PC-3 (cell line): Measurements from ENCODE around the gene MAMLD1. TPM values are rescaled to one million over a fixed set of nuclear protein-coding genes. Genes with fewer than 3 reads are reported as not detected.
A peak's percentile ranks its signal among the peaks of the same experiment; 100 is the strongest.

Experiments used
- ATAC-seq: fragments of 200-7000 bp; cut with Tn5 transposase; 2 replicates; pipeline ENCODE4 v1.9.1; 2020; ENCODE audit warnings: mild to moderate bottlenecking, moderate library complexity
- BruUV-seq: library from RNA; stranded (reverse); fragments of 400-500 nt; replicated peaks from 2 replicates; lab custom pipeline; 2021; lab: Mats Ljungman, UMichigan
- CTCF ChIA-PET: fragments of 300-600 bp; sonication (Branson Sonifier 250); formaldehyde crosslinking; loops from one replicate; lab custom pipeline; 2022; ENCODE audit warnings: antibody characterized with exemption; lab: Charles Lee
- POLR2A ChIA-PET: fragments of 300-600 bp; sonication (Branson Sonifier 250); formaldehyde crosslinking; loops from one replicate; lab custom pipeline; 2022; ENCODE audit warnings: antibody characterized with exemption; ENCODE audit not compliant: unreplicated experiment; lab: Charles Lee
- DNase-seq: peaks from one replicate; pipeline ENCODE4 v3.0.0-alpha.2; 2015
- H2AFZ ChIP-seq: fragments of 300-600 bp; sonication (generic); 2 replicates; pipeline ENCODE4 v1.6.0; 2016; ENCODE audit warnings: antibody characterized with exemption, low read length
- H3F3A ChIP-seq: fragments of 300-600 bp; sonication (generic); one replicate; pipeline ENCODE4 v1.6.0; 2017; ENCODE audit warnings: antibody characterized with exemption, low read length, control low read depth, mild to moderate bottlenecking; ENCODE audit not compliant: unreplicated experiment
- H3K27ac ChIP-seq: fragments of 300-600 bp; sonication (generic); 2 replicates; pipeline ENCODE4 v1.5.1; 2016; ENCODE audit warnings: mild to moderate bottlenecking, low read length
- H3K27me3 ChIP-seq: fragments of 300-600 bp; sonication (generic); 2 replicates; pipeline ENCODE4 v1.6.1; 2016; ENCODE audit warnings: low read length, mixed read lengths
- H3K36me3 ChIP-seq: fragments of 300-600 bp; sonication (generic); 2 replicates; pipeline ENCODE4 v1.6.1; 2016; ENCODE audit warnings: low read depth, mixed run types, low read length, mixed read lengths
- H3K4me1 ChIP-seq: fragments of 300-600 bp; sonication (generic); 2 replicates; pipeline ENCODE4 v1.5.1; 2016; ENCODE audit warnings: low read length; ENCODE audit not compliant: insufficient read depth
- H3K4me2 ChIP-seq: fragments of 300-600 bp; sonication (generic); 2 replicates; pipeline ENCODE4 v1.6.0; 2016; ENCODE audit warnings: low read length
- H3K4me3 ChIP-seq: fragments of 300-600 bp; sonication (generic); 2 replicates; pipeline ENCODE4 v1.5.1; 2016; ENCODE audit warnings: mild to moderate bottlenecking, low read length, mixed read lengths
- H3K79me2 ChIP-seq: fragments of 300-600 bp; sonication (generic); 2 replicates; pipeline ENCODE4 v1.6.1; 2017; ENCODE audit warnings: low read length, mixed read lengths
- H3K9ac ChIP-seq: fragments of 300-600 bp; sonication (generic); 2 replicates; pipeline ENCODE4 v1.6.0; 2016; ENCODE audit warnings: mild to moderate bottlenecking, low read length
- H3K9me2 ChIP-seq: fragments of 300-600 bp; sonication (generic); replicated peaks from 2 replicates; pipeline ENCODE4 v1.6.1; 2016; ENCODE audit warnings: mixed run types, low read length, mixed read lengths
- H3K9me3 ChIP-seq: fragments of 300-600 bp; sonication (generic); 2 replicates; pipeline ENCODE4 v1.6.1; 2016; ENCODE audit warnings: low read length, mixed read lengths
- H4K20me1 ChIP-seq: fragments of 300-600 bp; sonication (generic); 2 replicates; pipeline ENCODE4 v1.6.1; 2016; ENCODE audit warnings: low read length, mixed read lengths
- EZH2 ChIP-seq: fragments of 300-600 bp; sonication (generic); IDR thresholded peaks from one replicate; pipeline ENCODE4 v1.6.1; 2017; ENCODE audit warnings: antibody characterized with exemption, mild to moderate bottlenecking, low read length; ENCODE audit not compliant: unreplicated experiment
- EZH2phosphoT487 ChIP-seq: fragments of 300-600 bp; sonication (generic); IDR thresholded peaks from 2 replicates; pipeline ENCODE4 v1.6.1; 2018; ENCODE audit warnings: mild to moderate bottlenecking, antibody characterized with exemption, low read length, borderline replicate concordance
- intact Hi-C: fragments of 100-400 bp; cut with micrococcal nuclease; formaldehyde crosslinking; loops from 2 replicates; pipeline ENCODE4 v1.9.0; 2023
- total RNA-seq: library from RNA; depleted of rRNA; stranded (reverse); fragments of >200 nt; gene quantifications from 2 replicates; pipeline ENCODE4 v1.2.3, GENCODE V29; 2014
- TF ChIP-seq, protein P1 (sequence below): fragments of 300-600 bp; sonication (generic); conservative IDR thresholded peaks from 2 replicates; pipeline ENCODE4 v1.5.1; 2017; ENCODE audit warnings: antibody characterized with exemption, low read depth, mild to moderate bottlenecking, low read length

MAMLD1 gene
- total RNA-seq, 1 experiment from 2014 or later: 2.8 TPM

DNA sequence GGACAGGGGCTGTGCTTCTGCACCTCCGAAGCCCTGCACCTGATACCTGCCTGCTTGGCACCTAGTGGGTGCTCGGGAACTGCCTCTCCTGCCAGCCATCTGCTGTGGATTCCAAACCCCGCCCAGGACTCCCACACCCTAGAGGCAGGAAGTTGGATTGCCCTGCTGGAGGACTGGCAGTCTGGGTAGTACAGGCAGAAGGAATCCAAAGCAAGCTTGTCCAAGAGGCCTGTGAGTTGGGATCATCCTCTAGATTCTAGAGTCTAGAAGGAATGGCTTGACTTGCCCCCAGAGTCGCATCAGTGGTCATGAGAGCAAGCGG is 140.7 kb downstream of the MAMLD1 start:
- POLR2A ChIA-PET: no interaction called here
- Histone ChIP-seq H3K27me3 (no peaks in the 10 kb centered on the region), H3K36me3 (no peaks in the 10 kb centered on the region), H3K9me3 (no peaks in the 10 kb centered on the region), H3K9ac (no peak overlapping the region), H3K4me2 (no peak overlapping the region), H3K9me2 (no peaks in the 10 kb centered on the region), H2AFZ (no peak overlapping the region), H3K4me1 (peaks cover 19% of the 10 kb centered on the region), H3K79me2 (no peaks in the 10 kb centered on the region), H4K20me1 (no peaks in the 10 kb centered on the region), H3K27ac (no peak overlapping the region), H3F3A (no peaks in the 10 kb centered on the region), H3K4me3 (no peak overlapping the region)
- ATAC-seq (peak; percentile 78), DNase-seq (peak; percentile 47)
- CTCF ChIA-PET: no interaction called here
- BruUV-seq: no TSS peak
- no peak for TF ChIP-seq EZH2phosphoT487
- TF ChIP-seq EZH2: no peak
- TF ChIP-seq, protein P1, sequence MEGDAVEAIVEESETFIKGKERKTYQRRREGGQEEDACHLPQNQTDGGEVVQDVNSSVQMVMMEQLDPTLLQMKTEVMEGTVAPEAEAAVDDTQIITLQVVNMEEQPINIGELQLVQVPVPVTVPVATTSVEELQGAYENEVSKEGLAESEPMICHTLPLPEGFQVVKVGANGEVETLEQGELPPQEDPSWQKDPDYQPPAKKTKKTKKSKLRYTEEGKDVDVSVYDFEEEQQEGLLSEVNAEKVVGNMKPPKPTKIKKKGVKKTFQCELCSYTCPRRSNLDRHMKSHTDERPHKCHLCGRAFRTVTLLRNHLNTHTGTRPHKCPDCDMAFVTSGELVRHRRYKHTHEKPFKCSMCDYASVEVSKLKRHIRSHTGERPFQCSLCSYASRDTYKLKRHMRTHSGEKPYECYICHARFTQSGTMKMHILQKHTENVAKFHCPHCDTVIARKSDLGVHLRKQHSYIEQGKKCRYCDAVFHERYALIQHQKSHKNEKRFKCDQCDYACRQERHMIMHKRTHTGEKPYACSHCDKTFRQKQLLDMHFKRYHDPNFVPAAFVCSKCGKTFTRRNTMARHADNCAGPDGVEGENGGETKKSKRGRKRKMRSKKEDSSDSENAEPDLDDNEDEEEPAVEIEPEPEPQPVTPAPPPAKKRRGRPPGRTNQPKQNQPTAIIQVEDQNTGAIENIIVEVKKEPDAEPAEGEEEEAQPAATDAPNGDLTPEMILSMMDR: no peak
- intact Hi-C loops: no loop called here

DNA sequence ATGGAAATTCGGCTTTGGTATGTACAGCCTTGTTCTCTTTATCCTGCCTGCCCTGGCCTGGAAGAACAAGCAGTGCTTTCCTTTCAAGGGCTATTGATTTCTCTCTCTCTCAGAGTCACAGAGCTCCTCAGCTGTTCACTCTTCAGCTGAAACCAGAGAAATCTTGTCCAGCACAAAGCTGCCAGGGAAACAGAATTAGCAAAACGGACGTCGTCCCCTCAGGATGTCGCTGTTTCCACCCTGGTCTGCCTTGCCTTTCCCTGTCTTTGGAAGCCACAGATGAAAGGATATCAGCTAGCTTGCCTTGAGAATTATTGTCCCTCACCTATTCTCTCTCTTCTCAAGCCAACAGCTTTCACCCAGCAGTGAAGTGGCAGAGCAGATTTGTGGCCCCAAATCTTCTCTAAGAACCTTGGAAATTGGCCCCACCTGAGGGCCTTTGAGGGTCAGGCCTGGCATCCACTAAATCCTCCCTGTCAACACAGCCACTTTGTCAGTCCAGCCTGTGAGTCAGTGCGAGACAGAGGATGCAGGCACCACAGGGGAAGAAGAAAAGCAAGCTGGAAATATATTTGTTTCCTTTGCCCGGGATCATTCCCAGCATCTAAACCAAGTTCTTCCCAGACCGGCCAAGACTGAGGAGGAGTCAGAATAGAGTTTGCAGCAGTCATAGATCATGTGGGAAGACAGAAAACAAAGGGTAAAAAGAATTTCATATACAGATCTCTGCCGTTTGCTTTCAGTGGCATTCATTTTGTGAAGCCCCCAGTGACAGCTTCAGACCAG is 141.5 kb downstream of the MAMLD1 start:
- no peak for TF ChIP-seq EZH2
- no peak for TF ChIP-seq EZH2phosphoT487
- TF ChIP-seq, protein P1: no peak
- intact Hi-C loops: no loop called here
- H4K20me1 ChIP-seq: no peaks in the 10 kb centered on the region
- no peaks in the 10 kb centered on the region for H3K36me3 ChIP-seq
- no peaks in the 10 kb centered on the region for H3K9me2 ChIP-seq
- no TSS peak for BruUV-seq
- peaks cover 19% of the 10 kb centered on the region for H3K4me1 ChIP-seq
- no peak overlapping the region for H3K27ac ChIP-seq
- no peaks in the 10 kb centered on the region for H3F3A ChIP-seq
- H3K4me2 ChIP-seq: no peak overlapping the region
- H3K9me3 ChIP-seq: no peaks in the 10 kb centered on the region
- ChIA-PET CTCF (no interaction called here), POLR2A (interaction anchor here (0.6 kb wide), 1 partner anchor 10 kb away, joined by 3 read pairs; no protein-coding TSS in a partner anchor)
- ATAC-seq (peak; percentile 70), DNase-seq (peak; percentile 54)
- H3K4me3 ChIP-seq: no peak overlapping the region
- H3K27me3 ChIP-seq: no peaks in the 10 kb centered on the region
- H3K9ac ChIP-seq: no peak overlapping the region
- no peaks in the 10 kb centered on the region for H3K79me2 ChIP-seq
- no peak overlapping the region for H2AFZ ChIP-seq

DNA sequence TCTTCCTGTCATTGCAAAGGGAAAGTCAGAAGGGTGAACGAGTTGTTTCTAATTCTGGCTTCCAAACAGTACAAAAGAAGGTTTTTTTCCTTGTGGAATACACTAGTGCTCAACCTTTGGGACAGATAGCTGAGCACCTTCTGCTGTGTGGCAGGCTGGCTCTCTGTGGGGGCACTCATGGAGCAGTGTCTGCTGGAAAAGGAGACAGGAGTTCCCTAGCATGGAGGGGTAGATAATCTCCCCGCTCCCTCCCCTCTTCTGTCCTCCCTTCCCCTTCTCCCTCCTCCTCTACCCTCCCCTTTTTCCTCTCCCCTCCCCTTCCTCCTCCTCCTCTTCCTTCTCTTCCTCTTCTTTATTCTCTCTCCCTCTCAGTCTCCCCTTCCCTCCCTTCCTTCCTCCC is 142.9 kb downstream of the MAMLD1 start:
- H3F3A ChIP-seq: no peaks in the 10 kb centered on the region
- H3K9ac ChIP-seq: no peak overlapping the region
- H3K79me2 ChIP-seq: no peaks in the 10 kb centered on the region
- H3K27ac ChIP-seq: no peak overlapping the region
- CTCF ChIA-PET: no interaction called here
- intact Hi-C loops: no loop called here
- H4K20me1 ChIP-seq: no peaks in the 10 kb centered on the region
- DNase-seq: no peak
- H3K4me3 ChIP-seq: no peak overlapping the region
- ATAC-seq: no peak
- H3K36me3 ChIP-seq: no peaks in the 10 kb centered on the region
- H2AFZ ChIP-seq: no peak overlapping the region
- no peak overlapping the region for H3K4me2 ChIP-seq
- BruUV-seq: no TSS peak
- POLR2A ChIA-PET: no interaction called here
- no peaks in the 10 kb centered on the region for H3K27me3 ChIP-seq
- H3K4me1 ChIP-seq: peaks cover 19% of the 10 kb centered on the region
- H3K9me2 ChIP-seq: no peaks in the 10 kb centered on the region
- TF ChIP-seq, protein P1: no peak
- no peak for TF ChIP-seq EZH2phosphoT487
- TF ChIP-seq EZH2: no peak
- no peaks in the 10 kb centered on the region for H3K9me3 ChIP-seq
